Smooth muscle cell of the coronary artery (primary cell): Measurements from ENCODE around the gene SCN4A. TPM values are rescaled to one million over a fixed set of nuclear protein-coding genes. Genes with fewer than 3 reads are reported as not detected.

Experiments used
- total RNA-seq: library from RNA; depleted of rRNA; stranded (reverse); fragments of >200 nt; gene quantifications from 2 replicates; pipeline ENCODE4 v1.2.3, GENCODE V29; 2014; ENCODE audit warnings: low replicate concordance

Gene SCN4A
- total RNA-seq = not detected in 2 replicates

GRCh38 chr17:63972796-63973195, at the start of gene SCN4A:
TSS of gene SCN4A (minus strand) at chr17:63972918. CDS start at chr17:63972841, 77 bp downstream.

GRCh38 chr17:64020056-64020766, 47.5 kb upstream of the SCN4A start, which contains the start of gene ICAM2:
TSS of gene ICAM2 (minus strand) at chr17:64020633. CDS start at chr17:64006691, 13,942 bp downstream.

GRCh38 chr17:63998050-63998720, 25.5 kb upstream of the SCN4A start, which contains the start of gene PRR29:
TSS of gene PRR29 (plus strand) at chr17:63998351. CDS start at chr17:63998365, 14 bp downstream.

DNA sequence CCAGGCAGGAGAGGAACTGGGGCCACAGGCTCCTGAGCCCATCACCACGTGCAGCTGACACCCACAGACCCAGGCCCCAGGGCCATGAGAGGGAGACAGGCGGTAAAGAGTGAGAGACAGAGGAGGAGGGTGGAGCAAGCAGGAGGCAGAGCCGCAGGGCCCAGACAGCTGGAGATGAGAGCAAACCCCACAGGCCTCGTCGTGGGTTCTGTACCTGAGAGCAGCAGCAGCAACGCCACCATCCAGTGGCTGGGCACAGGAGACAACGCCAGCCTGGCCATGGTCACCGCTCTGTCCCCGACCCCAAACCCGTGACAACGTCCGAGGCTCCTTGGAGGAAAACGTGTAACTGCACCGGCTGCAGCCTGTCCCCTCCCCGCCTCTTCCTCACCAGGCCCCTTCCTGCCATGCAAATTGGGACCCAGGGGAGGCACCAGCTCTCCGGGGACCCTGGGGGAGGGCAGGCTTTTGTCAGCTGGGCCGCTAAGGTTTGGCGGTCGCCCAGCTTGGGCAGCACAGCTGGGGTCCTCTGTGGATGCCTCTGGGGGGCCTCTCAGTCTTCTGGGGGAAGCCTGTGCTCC, 40.6 kb downstream of the SCN4A start, which contains the start of gene CD79B:
TSS of gene CD79B (minus strand) at position 351 of the 581 bp plus-strand sequence. CDS start at position 281, 70 bp downstream.

GRCh38 chr17:63918789-63919305, 53.9 kb downstream of the SCN4A start, which contains the start of gene GH1:
TSS of gene GH1 (minus strand) at chr17:63918839. CDS start at chr17:63918776, 63 bp downstream.

DNA sequence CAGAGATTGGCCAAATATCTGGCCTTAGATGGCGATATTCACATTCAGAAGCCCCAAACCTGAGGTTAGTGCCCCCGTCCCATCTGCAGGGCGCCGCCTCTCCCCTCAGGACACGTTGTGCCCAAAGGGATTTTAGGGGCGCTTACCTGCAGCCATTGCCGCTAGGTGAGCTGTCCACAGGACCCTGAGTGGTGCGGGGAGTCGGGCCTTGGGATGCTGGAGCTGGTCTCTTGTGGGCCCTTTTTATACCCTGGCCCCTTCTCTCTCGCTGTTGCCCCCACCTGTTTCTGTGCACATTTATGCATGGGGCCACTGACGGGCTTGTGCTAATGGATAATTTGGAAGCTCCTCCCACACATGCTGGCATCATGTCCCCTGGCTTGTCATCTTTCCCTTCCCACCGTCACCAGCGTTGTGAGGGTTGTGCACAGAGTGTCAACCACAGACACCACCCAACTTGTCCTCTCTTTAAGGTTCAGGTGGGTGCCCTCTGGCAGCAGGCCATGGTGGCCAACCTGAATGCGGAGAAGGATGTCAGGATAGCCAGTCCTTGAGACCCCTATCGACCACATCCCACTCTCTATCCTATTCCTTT, 61.6 kb downstream of the SCN4A start, which contains the start of gene CSHL1:
TSS of gene CSHL1 (minus strand) at position 218 of the 595 bp plus-strand sequence. CDS start at position 156, 62 bp downstream.

GRCh38 chr17:63896524-63897354, 76.0 kb downstream of the SCN4A start, which contains the start of gene CSH1:
TSS of gene CSH1 (minus strand) at chr17:63896574. CDS start at chr17:63896511, 63 bp downstream.

Other genes with a start within 250 kb of the SCN4A start
- gene STRADA, start 231.1 kb downstream of the SCN4A start, total RNA-seq = 14.0 and 22.5 TPM in 2 replicates
- gene CCDC47, start 199.3 kb downstream of the SCN4A start, total RNA-seq = 59.0 and 97.6 TPM in 2 replicates
- gene DDX42, start 198.7 kb downstream of the SCN4A start, total RNA-seq = 53.7 and 57.8 TPM in 2 replicates
- gene PSMC5, start 145.5 kb downstream of the SCN4A start, total RNA-seq = 96.3 and 113 TPM in 2 replicates
- 61.0 and 70.8 TPM in 2 replicates for gene FTSJ3, start 145.3 kb downstream of the SCN4A start, total RNA-seq
- gene SMARCD2, start 130.2 kb downstream of the SCN4A start, total RNA-seq = 75.8 and 83.0 TPM in 2 replicates
- gene CSH2, start 99.2 kb downstream of the SCN4A start, total RNA-seq = not detected in 2 replicates
- gene GH2, start 91.0 kb downstream of the SCN4A start, total RNA-seq = not detected in 2 replicates
- gene CSH1, start 76.3 kb downstream of the SCN4A start, total RNA-seq = not detected in 2 replicates
- gene CSHL1, start 61.7 kb downstream of the SCN4A start, total RNA-seq = not detected in 2 replicates
- gene GH1, start 54.1 kb downstream of the SCN4A start, total RNA-seq = not detected in 2 replicates
- gene CD79B, start 40.6 kb downstream of the SCN4A start, total RNA-seq = 1.8 TPM in 1 of 2 replicates, not detected in the other
- gene PRR29, start 25.4 kb upstream of the SCN4A start, total RNA-seq = 0.15 and 0.70 TPM in 2 replicates
- 1.8 and 7.6 TPM in 2 replicates for gene ICAM2, start 47.7 kb upstream of the SCN4A start, total RNA-seq
- gene ERN1, start 157.2 kb upstream of the SCN4A start, total RNA-seq = 4.7 and 14.5 TPM in 2 replicates